ENCODE measurements around the gene NFX1.

NFX1 gene

GRCh38 chr9:33246269-33246860 lies 44.0 kb upstream of the NFX1 start:
- DNase-seq: no peak
- Histone ChIP-seq H3K36me3 (replicated peaks) (no peaks in the 10 kb centered on the region), H3K27me3 (replicated peaks) (no peaks in the 10 kb centered on the region), H3K4me3 (ENCODE audit: low read depth, low read length) (no peak overlapping the region), H3K27ac (no peak overlapping the region)
- TF ChIP-seq CTCF (IDR thresholded peaks at IDR 0.05; ENCODE audit: low read depth, low read length, missing control alignments): no peak
- in situ Hi-C loops (cut with HindIII; ENCODE audit: low pct_ligation_motif_present, low sequenced_read_pairs): no loop called here

GRCh38 chr9:33248606-33249005 lies 41.7 kb upstream of the NFX1 start:
- no peak overlapping the region for H3K4me3 ChIP-seq (ENCODE audit: low read depth, low read length)
- no peaks in the 10 kb centered on the region for H3K27me3 ChIP-seq (replicated peaks)
- no peak overlapping the region for H3K27ac ChIP-seq
- H3K36me3 ChIP-seq (replicated peaks): peaks cover 10% of the 10 kb centered on the region
- DNase-seq: no peak
- in situ Hi-C loops (cut with HindIII; ENCODE audit: low pct_ligation_motif_present, low sequenced_read_pairs): no loop called here
- TF ChIP-seq CTCF (IDR thresholded peaks at IDR 0.05; ENCODE audit: low read depth, low read length, missing control alignments): no peak

GRCh38 chr9:33249087-33249658 lies 41.1 kb upstream of the NFX1 start:
- DNase-seq: no peak
- no peaks in the 10 kb centered on the region for H3K27me3 ChIP-seq (replicated peaks)
- H3K4me3 ChIP-seq (ENCODE audit: low read depth, low read length): no peak overlapping the region
- no peak overlapping the region for H3K27ac ChIP-seq
- in situ Hi-C loops (cut with HindIII; ENCODE audit: low pct_ligation_motif_present, low sequenced_read_pairs): no loop called here
- peaks cover 12% of the 10 kb centered on the region for H3K36me3 ChIP-seq (replicated peaks)
- no peak for TF ChIP-seq CTCF (IDR thresholded peaks at IDR 0.05; ENCODE audit: low read depth, low read length, missing control alignments)

- no peak for TF ChIP-seq CTCF (IDR thresholded peaks at IDR 0.05; ENCODE audit: low read depth, low read length, missing control alignments)
- Histone ChIP-seq H3K4me3 (ENCODE audit: low read depth, low read length) (no peak overlapping the region), H3K27me3 (replicated peaks) (no peaks in the 10 kb centered on the region), H3K27ac (no peak overlapping the region), H3K36me3 (replicated peaks) (peaks cover 20% of the 10 kb centered on the region)
- in situ Hi-C loops (cut with HindIII; ENCODE audit: low pct_ligation_motif_present, low sequenced_read_pairs): no loop called here
- no peak for DNase-seq
These were observed 40.3 kb upstream of the NFX1 start for GRCh38 chr9:33249983-33250382.

GRCh38 chr9:33250458-33250995 lies 39.8 kb upstream of the NFX1 start:
- H3K4me3 ChIP-seq (ENCODE audit: low read depth, low read length): no peak overlapping the region
- peaks cover 24% of the 10 kb centered on the region for H3K36me3 ChIP-seq (replicated peaks)
- TF ChIP-seq CTCF (IDR thresholded peaks at IDR 0.05; ENCODE audit: low read depth, low read length, missing control alignments): no peak
- in situ Hi-C loops (cut with HindIII; ENCODE audit: low pct_ligation_motif_present, low sequenced_read_pairs): no loop called here
- DNase-seq: peak; percentile 49
- no peaks in the 10 kb centered on the region for H3K27me3 ChIP-seq (replicated peaks)
- H3K27ac ChIP-seq: peak overlapping the region; percentile 29

Measured in brain microvascular endothelial cell (primary cell).